Progenitor cell of endocrine pancreas (in vitro differentiated cells): ENCODE results near the gene APOBEC3A. TPM values are rescaled to one million over a fixed set of nuclear protein-coding genes. Genes with fewer than 3 reads are reported as not detected.

Experiments used
- DNase-seq: peaks from one replicate; pipeline ENCODE4 v3.0.0; 2021; ENCODE audit warnings: low spot score; ENCODE audit not compliant: unreplicated experiment
- H3K27ac Mint-ChIP-seq: 2 replicates; pipeline ENCODE4 v1.8.0; 2021; ENCODE audit warnings: mild to moderate bottlenecking, moderate library complexity, mixed read lengths
- H3K27me3 Mint-ChIP-seq: 2 replicates; pipeline ENCODE4 v1.8.0; 2021; ENCODE audit warnings: mixed read lengths
- H3K36me3 Mint-ChIP-seq: 2 replicates; pipeline ENCODE4 v1.8.0; 2022; ENCODE audit warnings: mixed read lengths; ENCODE audit not compliant: insufficient read depth
- H3K4me1 Mint-ChIP-seq: 2 replicates; pipeline ENCODE4 v1.8.0; 2021; ENCODE audit warnings: low read depth, mixed read lengths
- H3K4me3 Mint-ChIP-seq: 2 replicates; pipeline ENCODE4 v1.8.0; 2021; ENCODE audit warnings: low read depth, mild to moderate bottlenecking, moderate library complexity, mixed read lengths
- H3K9me3 Mint-ChIP-seq: 2 replicates; pipeline ENCODE4 v1.8.0; 2021; ENCODE audit warnings: low read depth, mixed read lengths
- total RNA-seq: library from RNA; stranded (reverse); gene quantifications from 2 replicates; pipeline ENCODE4 v1.2.1, GENCODE V29; 2021
- TF ChIP-seq, protein P1 (sequence below): fragments of 200-600 bp; sonication (generic); IDR thresholded peaks from one replicate; pipeline ENCODE4 v1.5.0; 2021; ENCODE audit warnings: antibody characterized with exemption, mild to moderate bottlenecking; ENCODE audit not compliant: unreplicated experiment

The APOBEC3A gene
- total RNA-seq, 1 donor from 2014 or later: not detected

DNA sequence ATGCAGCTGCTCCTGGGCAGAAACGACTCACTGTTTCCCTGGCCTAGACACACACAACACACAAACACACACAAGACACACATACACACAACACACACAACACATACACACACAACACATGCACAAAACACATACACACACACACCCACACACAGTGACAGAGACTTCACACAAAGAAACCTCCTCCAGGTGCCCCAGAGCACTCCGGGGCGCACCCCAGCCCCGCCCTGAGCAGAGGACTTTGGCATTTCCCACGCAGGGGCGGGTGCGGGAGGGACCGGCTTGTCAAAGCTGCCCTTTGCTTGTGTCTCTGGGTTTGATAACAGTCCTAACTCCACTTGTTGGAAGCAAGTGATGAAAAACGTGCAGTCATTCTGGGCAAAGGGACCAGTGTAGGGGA, 6.5 kb downstream of the APOBEC3A start:
- peaks cover 8% of the 10 kb centered on the region for H3K27me3 Mint-ChIP-seq
- H3K27ac Mint-ChIP-seq: no peak overlapping the region
- no peak overlapping the region for H3K4me3 Mint-ChIP-seq
- TF ChIP-seq, protein P1, sequence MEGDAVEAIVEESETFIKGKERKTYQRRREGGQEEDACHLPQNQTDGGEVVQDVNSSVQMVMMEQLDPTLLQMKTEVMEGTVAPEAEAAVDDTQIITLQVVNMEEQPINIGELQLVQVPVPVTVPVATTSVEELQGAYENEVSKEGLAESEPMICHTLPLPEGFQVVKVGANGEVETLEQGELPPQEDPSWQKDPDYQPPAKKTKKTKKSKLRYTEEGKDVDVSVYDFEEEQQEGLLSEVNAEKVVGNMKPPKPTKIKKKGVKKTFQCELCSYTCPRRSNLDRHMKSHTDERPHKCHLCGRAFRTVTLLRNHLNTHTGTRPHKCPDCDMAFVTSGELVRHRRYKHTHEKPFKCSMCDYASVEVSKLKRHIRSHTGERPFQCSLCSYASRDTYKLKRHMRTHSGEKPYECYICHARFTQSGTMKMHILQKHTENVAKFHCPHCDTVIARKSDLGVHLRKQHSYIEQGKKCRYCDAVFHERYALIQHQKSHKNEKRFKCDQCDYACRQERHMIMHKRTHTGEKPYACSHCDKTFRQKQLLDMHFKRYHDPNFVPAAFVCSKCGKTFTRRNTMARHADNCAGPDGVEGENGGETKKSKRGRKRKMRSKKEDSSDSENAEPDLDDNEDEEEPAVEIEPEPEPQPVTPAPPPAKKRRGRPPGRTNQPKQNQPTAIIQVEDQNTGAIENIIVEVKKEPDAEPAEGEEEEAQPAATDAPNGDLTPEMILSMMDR: no peak
- H3K36me3 Mint-ChIP-seq: no peaks in the 10 kb centered on the region
- H3K4me1 Mint-ChIP-seq: peaks cover 5% of the 10 kb centered on the region
- H3K9me3 Mint-ChIP-seq: no peaks in the 10 kb centered on the region
- no peak for DNase-seq

DNA sequence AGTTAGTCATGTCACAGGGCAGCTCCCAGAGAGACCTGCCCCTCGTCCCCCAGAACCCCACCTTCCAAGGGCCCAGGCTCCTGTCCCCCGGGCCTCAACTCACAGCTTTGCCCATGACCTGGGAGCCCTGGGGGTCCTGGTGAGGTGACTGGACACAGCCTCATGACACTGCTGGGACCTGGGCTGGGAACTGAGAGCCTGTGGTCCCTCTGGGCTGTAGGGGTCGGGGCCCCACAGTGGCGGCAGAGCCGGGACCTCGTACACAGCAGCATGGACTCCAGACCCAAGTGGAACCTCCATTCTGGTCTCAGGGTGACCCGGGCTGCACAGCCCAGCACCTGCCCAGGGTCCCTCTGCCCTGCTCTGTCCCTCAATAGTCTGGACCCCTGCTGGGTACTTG, 6.9 kb downstream of the APOBEC3A start:
- Mint-ChIP-seq H3K27ac (no peak overlapping the region), H3K27me3 (peaks cover 11% of the 10 kb centered on the region), H3K9me3 (no peaks in the 10 kb centered on the region), H3K4me3 (no peak overlapping the region), H3K4me1 (peaks cover 5% of the 10 kb centered on the region), H3K36me3 (no peaks in the 10 kb centered on the region)
- TF ChIP-seq, protein P1: no peak
- DNase-seq: no peak

DNA sequence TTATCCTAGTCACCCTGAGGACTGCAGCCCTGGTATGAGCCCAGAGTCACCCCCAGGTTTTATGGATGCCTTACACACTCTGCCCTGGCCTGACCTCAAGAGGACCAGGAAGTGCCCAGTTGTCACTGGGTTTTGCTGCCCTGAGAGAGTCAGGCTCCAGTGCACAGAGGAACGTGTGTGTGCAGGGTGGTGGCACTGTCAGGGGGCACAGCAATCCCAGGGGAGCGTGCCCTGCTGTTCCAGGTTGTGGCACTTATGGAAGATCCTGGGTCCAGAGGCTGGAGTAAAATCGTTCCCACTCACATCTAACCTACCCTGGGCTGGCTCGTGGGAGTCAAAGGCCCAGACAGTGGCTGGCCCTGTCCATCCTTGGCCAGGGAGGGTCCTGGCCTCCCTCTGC, 7.6 kb downstream of the APOBEC3A start:
- TF ChIP-seq, protein P1: no peak
- H3K4me3 Mint-ChIP-seq: no peak overlapping the region
- no peak for DNase-seq
- peaks cover 11% of the 10 kb centered on the region for H3K27me3 Mint-ChIP-seq
- H3K4me1 Mint-ChIP-seq: peaks cover 5% of the 10 kb centered on the region
- H3K9me3 Mint-ChIP-seq: no peaks in the 10 kb centered on the region
- no peaks in the 10 kb centered on the region for H3K36me3 Mint-ChIP-seq
- H3K27ac Mint-ChIP-seq: no peak overlapping the region

DNA sequence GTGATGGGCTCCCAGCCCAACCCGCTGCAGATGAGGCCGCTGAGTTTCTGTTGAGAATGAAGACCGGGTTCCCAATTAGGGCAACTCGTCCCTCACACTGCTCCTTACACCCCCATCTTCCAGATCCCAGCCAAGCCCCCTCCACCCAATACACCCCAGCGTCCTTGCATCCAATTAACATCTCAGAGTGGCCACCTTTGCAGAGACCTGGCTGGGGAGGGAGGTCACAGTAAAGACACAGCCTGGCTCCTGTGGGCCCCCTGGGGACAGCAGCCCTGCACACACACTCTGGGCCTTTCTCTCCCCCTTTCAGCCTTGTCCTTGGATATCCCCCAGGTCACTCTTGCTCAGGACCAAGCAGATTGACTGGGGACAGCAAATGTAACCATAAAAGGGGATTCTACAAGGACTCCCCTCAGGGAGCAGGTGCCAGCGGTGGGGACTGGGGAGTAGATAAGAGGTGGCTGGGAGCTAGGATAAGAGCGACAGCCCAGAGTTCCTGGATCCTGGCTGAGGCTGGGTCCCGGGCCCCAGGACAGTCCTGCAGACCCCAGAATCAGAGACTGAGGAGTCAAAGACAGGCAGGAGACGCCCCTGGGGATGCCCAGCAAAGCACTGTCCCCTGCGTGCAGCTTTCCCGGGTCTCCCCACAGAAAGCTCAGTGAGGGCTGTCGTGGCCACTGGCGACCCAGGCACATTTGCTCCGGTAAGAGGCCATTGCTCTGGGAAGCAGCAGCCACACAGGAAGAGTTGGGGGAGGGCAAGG, 8.4 kb downstream of the APOBEC3A start:
- DNase-seq: no peak
- H3K4me1 Mint-ChIP-seq: peaks cover 5% of the 10 kb centered on the region
- H3K27ac Mint-ChIP-seq: peak overlapping the region; percentile 13
- H3K27me3 Mint-ChIP-seq: peaks cover 16% of the 10 kb centered on the region
- H3K4me3 Mint-ChIP-seq: no peak overlapping the region
- no peaks in the 10 kb centered on the region for H3K9me3 Mint-ChIP-seq
- TF ChIP-seq, protein P1: no peak
- H3K36me3 Mint-ChIP-seq: no peaks in the 10 kb centered on the region

DNA sequence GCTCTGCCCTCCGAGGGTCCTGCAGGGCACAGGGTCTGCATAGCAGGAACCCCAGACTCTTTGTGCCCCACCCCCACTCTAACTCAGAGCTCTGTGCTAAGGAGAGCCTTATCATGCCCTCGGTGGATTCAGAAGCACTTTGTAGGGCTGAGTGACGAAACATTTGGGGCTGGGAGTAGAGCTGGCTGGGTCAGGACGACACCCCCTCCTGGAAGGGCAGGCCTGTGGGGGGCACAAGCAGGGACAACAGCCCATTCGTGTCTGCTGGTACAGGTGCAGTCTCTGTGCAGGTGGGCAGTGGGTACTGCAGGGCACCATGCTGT, 8.9 kb downstream of the APOBEC3A start:
- Mint-ChIP-seq H3K27ac (no peak overlapping the region), H3K27me3 (peaks cover 19% of the 10 kb centered on the region), H3K4me1 (peaks cover 5% of the 10 kb centered on the region), H3K9me3 (no peaks in the 10 kb centered on the region), H3K4me3 (no peak overlapping the region), H3K36me3 (no peaks in the 10 kb centered on the region)
- TF ChIP-seq, protein P1: no peak
- DNase-seq: no peak
